ENCODE results near the gene SLC1A7. TPM values are rescaled to one million over a fixed set of nuclear protein-coding genes. Genes with fewer than 3 reads are reported as not detected.

SLC1A7 gene
- total RNA-seq, 4 donors from 2014 or later = 4.7 to 12.8 (median 9.4) TPM; not detected in 1

DNA sequence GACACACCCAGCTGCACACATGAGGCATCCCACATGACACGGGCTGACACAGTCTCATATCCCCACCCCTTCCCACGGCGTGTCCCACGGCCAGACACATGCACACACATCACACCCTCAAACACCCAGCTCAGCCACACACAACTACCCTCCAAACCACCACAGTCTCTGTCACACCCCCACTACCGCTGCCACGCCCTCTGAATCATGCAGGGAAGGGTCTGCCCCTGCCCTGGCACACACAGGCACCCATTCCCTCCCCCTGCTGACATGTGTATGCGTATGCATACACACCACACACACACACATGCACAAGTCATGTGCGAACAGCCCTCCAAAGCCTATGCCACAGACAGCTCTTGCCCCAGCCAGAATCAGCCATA lies 57.9 kb downstream of the SLC1A7 start:
- no peak for DNase-seq
- H3K9me3 ChIP-seq = no peaks in the 10 kb centered on the region
- peaks cover 0 to 10% (median 0%) of the 10 kb centered on the region in 4 donors for H3K4me1 ChIP-seq
- no peaks in the 10 kb centered on the region for H3K36me3 ChIP-seq
- H3K27ac ChIP-seq = no peak overlapping the region
- H3K4me3 ChIP-seq = no peak overlapping the region
- H3K27me3 ChIP-seq = no peaks in the 10 kb centered on the region
- no peak for TF ChIP-seq POLR2A (IDR thresholded peaks at IDR 0.05)
- TF ChIP-seq, protein P1, sequence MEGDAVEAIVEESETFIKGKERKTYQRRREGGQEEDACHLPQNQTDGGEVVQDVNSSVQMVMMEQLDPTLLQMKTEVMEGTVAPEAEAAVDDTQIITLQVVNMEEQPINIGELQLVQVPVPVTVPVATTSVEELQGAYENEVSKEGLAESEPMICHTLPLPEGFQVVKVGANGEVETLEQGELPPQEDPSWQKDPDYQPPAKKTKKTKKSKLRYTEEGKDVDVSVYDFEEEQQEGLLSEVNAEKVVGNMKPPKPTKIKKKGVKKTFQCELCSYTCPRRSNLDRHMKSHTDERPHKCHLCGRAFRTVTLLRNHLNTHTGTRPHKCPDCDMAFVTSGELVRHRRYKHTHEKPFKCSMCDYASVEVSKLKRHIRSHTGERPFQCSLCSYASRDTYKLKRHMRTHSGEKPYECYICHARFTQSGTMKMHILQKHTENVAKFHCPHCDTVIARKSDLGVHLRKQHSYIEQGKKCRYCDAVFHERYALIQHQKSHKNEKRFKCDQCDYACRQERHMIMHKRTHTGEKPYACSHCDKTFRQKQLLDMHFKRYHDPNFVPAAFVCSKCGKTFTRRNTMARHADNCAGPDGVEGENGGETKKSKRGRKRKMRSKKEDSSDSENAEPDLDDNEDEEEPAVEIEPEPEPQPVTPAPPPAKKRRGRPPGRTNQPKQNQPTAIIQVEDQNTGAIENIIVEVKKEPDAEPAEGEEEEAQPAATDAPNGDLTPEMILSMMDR (IDR thresholded peaks at IDR 0.05) = no peak

DNA sequence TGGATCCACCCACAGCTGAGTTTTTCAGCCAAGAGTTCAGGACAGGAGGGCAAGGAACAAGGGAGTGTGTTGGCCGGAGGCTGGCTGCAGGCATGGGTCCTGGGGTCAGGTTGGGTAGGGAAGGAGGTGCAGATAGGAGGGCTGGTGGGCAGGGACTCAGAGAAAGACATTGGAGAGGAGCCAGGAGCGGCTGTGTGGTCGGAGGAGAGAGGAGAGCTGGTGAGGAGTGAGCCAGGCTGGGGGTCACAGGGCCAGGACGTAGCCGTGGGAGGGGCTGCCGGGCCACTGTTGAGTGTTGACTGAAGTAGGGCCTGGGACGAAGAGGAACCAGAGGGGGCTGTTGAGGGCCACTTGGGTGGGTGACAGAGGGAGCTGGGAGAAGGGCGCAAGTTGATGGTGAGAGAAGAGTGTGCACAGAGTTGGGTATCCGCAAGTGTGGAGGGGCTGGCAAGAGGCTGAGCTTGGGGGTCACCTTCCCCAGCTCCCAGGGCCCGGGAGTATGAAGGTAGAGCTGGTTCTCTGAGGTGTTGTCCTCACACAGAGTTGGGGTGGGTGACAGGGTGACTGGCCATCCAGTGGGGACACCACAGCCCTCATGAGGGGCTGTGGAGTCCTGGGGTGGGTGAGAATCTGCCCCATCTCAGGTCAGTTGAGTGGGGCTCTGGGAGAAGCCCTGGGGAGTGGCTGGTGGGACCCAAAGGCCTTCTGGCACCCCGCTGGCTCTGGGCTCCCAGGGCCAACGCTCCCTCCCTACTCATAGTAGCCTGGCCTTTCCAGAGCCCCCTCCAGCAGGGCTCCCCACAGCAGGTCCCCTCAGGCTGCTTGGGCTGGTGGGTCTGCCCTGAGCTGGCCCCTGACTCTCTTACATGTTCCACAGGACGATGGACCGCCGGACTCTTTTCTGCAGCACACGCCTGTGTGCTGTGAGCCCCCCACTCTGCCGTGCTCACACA lies 58.5 kb downstream of the SLC1A7 start:
- no peak for DNase-seq
- H3K4me3 ChIP-seq = no peak overlapping the region
- peaks cover 0 to 4% (median 0%) of the 10 kb centered on the region in 4 donors for H3K4me1 ChIP-seq
- TF ChIP-seq, protein P1 (IDR thresholded peaks at IDR 0.05) = no peak
- TF ChIP-seq POLR2A (IDR thresholded peaks at IDR 0.05) = no peak
- H3K36me3 ChIP-seq = no peaks in the 10 kb centered on the region
- no peaks in the 10 kb centered on the region for H3K9me3 ChIP-seq
- no peak overlapping the region for H3K27ac ChIP-seq
- H3K27me3 ChIP-seq = no peaks in the 10 kb centered on the region

DNA sequence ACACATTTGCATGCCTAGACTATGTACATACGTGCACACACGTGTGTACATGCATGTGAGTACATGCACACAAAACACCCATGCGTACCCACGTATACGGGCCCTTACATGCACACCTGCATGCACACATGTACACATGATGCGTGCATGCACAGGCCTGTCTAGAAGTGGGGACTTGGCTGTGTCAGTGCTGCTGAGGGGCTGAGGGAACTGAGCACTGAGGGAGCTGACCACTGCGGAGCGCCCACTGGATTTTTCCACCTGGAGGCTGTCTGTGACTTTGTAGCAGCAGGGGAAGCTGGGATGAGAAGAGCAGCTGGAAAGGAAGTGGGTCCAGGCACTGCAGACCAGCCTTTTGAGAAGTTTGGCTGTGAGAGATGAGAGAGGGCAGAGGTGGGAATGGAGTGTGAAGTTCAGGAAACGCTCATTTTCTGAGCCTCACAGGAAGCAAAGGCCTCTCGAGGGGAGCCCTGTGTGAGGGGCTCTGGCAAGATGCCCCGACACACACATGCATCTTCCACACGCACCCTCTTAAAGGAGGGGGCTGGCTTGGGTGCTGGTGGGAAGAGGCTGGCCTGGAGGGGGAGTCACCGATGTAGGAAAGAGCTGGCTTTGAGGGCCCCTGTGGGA lies 59.5 kb downstream of the SLC1A7 start:
- DNase-seq = no peak
- Histone ChIP-seq H3K4me3 (no peak overlapping the region), H3K4me1 (no peaks in the 10 kb centered on the region), H3K36me3 (no peaks in the 10 kb centered on the region), H3K9me3 (no peaks in the 10 kb centered on the region), H3K27me3 (no peaks in the 10 kb centered on the region), H3K27ac (no peak overlapping the region)
- TF ChIP-seq POLR2A (IDR thresholded peaks at IDR 0.05) = no peak
- TF ChIP-seq, protein P1 (IDR thresholded peaks at IDR 0.05) = no peak

DNA sequence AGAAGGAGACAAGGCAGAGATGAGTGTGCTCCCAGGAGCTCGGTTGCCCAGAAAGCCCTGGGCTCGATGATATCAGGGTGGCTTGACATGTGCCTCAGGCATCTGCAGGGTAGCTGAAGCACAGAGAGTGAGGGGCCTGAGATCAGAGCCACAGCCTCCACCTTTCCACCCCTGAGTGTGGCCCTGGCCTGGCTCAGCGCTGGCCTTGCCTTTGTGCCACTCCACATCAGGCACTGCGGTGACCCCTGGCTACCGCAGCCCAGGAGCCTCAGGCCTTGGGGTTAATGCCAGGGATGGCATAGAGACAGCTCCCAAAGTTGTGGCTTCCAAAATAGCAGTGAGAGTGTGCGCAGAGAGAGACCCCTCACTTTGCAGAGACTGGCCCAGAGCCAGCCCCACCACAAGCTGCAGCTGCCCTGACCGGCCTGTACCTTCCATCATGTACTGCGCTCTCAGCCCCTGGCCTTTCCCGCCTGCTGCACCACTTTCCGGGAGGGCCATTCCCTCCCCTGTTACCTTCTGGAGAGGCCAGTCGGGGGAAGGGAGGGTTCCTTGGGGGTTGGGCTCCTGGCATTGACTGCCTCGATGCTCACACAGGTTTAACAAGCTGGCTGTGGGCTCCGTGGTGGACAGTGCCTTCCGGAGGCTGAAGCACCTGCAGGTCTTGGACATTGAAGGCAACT lies 60.9 kb downstream of the SLC1A7 start:
- no peak for DNase-seq
- Histone ChIP-seq H3K36me3 (no peaks in the 10 kb centered on the region), H3K27ac (no peak overlapping the region), H3K4me1 (no peaks in the 10 kb centered on the region), H3K27me3 (no peaks in the 10 kb centered on the region), H3K9me3 (no peaks in the 10 kb centered on the region), H3K4me3 (no peak overlapping the region)
- TF ChIP-seq POLR2A (IDR thresholded peaks at IDR 0.05) = no peak
- TF ChIP-seq, protein P1 (IDR thresholded peaks at IDR 0.05) = no peak

DNA sequence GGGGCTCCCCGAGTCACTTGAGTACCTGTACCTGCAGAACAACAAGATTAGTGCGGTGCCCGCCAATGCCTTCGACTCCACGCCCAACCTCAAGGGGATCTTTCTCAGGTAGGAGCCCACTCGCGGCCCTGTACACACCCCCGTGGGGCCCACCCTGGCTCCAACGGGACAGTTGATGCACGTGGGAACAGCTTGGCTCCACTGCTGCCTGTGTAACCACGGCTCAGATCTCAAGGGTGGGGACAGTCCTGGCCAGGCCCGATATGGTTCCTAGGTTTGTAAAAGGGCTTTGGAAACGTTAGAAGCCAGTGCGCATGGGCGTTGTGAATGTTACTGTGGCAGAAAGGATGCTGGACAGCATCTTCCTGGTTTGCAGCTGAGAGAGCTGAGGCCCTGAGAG lies 61.7 kb downstream of the SLC1A7 start:
- DNase-seq = peak in 1 of 3 donors; percentile 38
- H3K27ac ChIP-seq = no peak overlapping the region
- no peaks in the 10 kb centered on the region for H3K27me3 ChIP-seq
- no peaks in the 10 kb centered on the region for H3K4me1 ChIP-seq
- no peaks in the 10 kb centered on the region for H3K9me3 ChIP-seq
- TF ChIP-seq POLR2A (IDR thresholded peaks at IDR 0.05) = no peak
- TF ChIP-seq, protein P1 (IDR thresholded peaks at IDR 0.05) = no peak
- no peak overlapping the region for H3K4me3 ChIP-seq
- H3K36me3 ChIP-seq = no peaks in the 10 kb centered on the region

All from Peyer's patch (tissue), 4 donors.